Cardiac fibroblast (primary cell): ENCODE data around the gene CYB5D1.

Experiments used
- DNase-seq, 2 donors: peaks; one replicate each; pipeline versions ENCODE4 v3.0.0 to v3.0.0-alpha.2; 2010; ENCODE audit warnings: low read depth in 2 of 2
- H3K4me3 ChIP-seq, 2 donors: replicated peaks in 1 of 2; 1 replicate in 1 of 2; 2 replicates in 1 of 2; pipeline ENCODE4 v1.5.1; 2011; ENCODE audit warnings: low read depth in 2 of 2, low read length in 2 of 2, mild to moderate bottlenecking in 2 of 2, moderate library complexity in 1 of 2
- TF ChIP-seq, protein P1 (sequence below): IDR thresholded peaks from one replicate; pipeline ENCODE4 v1.5.1; 2011; ENCODE audit warnings: low read depth, mild to moderate bottlenecking, low read length, inconsistent platforms

CYB5D1 gene

DNA sequence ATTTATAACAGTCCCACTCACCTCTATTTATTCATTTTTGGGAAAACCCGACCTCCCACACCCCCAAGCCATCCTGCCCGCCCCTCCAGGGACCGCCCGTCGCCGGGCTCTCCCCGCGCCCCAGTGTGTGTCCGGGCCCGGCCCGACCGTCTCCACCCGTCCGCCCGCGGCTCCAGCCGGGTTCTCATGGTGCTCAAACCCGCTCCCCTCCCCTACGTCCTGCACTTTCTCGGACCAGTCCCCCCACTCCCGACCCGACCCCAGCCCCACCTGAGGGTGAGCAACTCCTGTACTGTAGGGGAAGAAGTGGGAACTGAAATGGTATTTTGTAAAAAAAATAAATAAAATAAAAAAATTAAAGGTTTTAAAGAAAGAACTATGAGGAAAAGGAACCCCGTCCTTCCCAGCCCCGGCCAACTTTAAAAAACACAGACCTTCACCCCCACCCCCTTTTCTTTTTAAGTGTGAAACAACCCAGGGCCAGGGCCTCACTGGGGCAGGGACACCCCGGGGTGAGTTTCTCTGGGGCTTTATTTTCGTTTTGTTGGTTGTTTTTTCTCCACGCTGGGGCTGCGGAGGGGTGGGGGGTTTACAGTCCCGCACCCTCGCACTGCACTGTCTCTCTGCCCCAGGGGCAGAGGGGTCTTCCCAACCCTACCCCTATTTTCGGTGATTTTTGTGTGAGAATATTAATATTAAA is 3.6 kb upstream of the CYB5D1 start:
- no peak for DNase-seq
- TF ChIP-seq, protein P1, sequence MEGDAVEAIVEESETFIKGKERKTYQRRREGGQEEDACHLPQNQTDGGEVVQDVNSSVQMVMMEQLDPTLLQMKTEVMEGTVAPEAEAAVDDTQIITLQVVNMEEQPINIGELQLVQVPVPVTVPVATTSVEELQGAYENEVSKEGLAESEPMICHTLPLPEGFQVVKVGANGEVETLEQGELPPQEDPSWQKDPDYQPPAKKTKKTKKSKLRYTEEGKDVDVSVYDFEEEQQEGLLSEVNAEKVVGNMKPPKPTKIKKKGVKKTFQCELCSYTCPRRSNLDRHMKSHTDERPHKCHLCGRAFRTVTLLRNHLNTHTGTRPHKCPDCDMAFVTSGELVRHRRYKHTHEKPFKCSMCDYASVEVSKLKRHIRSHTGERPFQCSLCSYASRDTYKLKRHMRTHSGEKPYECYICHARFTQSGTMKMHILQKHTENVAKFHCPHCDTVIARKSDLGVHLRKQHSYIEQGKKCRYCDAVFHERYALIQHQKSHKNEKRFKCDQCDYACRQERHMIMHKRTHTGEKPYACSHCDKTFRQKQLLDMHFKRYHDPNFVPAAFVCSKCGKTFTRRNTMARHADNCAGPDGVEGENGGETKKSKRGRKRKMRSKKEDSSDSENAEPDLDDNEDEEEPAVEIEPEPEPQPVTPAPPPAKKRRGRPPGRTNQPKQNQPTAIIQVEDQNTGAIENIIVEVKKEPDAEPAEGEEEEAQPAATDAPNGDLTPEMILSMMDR, result no peak
- H3K4me3 ChIP-seq, result no peak overlapping the region

DNA sequence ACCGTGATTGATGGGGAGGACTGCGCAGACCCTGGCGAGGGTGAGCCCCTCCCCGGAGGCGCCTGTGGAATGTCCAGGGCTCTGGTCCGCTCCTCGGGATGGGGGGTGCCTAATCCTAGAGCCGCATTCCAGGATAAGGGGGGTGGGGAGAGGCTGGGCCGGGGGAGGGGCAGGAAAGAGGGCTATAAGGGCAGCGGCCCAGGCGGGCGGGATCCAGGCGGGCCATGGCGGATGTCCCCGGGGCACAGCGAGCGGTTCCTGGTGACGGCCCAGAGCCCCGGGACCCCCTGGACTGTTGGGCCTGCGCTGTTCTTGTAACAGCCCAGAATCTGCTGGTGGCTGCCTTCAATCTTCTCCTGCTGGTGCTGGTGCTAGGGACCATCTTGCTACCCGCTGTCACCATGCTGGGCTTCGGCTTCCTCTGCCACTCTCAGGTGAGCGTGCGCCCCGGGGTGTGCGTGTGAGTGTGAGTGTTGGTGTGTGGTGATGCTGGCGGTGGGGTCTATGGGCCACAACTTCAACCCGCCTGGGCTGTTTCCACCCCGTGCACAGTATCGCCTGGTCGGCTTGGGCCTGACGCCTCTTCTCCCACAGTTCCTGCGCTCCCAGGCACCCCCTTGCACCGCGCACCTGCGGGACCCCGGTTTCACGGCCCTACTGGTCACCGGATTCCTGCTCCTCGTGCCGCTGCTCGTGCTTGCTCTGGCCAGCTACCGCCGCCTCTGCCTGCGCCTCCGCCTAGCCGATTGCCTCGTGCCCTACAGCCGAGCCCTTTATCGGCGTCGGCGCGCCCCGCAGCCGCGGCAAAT is 2.7 kb upstream of the CYB5D1 start, which contains the start of gene TMEM88:
Gene TMEM88, plus strand, starts transcription at position 216 of the 809 bp plus-strand sequence. Its CDS starts 9 bp downstream, at position 225.
- peak within 1 kb of the TSS; percentile 19 to 80 for H3K4me3 ChIP-seq
- TF ChIP-seq, protein P1, result no peak
- no peak for DNase-seq

DNA sequence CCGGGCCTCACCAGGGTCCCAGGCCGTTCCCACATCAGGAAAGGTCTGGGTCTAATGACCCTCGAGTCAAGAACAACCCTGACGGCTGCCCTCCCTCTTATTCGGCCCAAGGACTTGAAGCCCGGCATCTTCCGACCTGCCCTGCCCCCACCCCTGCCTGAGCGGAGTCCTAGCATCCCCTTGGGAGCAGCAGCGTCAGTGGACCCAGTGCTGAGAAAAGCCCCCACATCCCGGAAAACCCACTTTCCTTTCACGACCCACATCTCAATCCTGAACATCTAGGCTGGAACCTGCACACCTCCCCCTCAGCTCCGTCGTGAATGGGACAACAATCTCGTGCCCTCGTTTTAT is 2.2 kb upstream of the CYB5D1 start:
- DNase-seq, result no peak
- TF ChIP-seq, protein P1, result no peak
- peak overlapping the region; percentile 11 to 80 for H3K4me3 ChIP-seq

DNA sequence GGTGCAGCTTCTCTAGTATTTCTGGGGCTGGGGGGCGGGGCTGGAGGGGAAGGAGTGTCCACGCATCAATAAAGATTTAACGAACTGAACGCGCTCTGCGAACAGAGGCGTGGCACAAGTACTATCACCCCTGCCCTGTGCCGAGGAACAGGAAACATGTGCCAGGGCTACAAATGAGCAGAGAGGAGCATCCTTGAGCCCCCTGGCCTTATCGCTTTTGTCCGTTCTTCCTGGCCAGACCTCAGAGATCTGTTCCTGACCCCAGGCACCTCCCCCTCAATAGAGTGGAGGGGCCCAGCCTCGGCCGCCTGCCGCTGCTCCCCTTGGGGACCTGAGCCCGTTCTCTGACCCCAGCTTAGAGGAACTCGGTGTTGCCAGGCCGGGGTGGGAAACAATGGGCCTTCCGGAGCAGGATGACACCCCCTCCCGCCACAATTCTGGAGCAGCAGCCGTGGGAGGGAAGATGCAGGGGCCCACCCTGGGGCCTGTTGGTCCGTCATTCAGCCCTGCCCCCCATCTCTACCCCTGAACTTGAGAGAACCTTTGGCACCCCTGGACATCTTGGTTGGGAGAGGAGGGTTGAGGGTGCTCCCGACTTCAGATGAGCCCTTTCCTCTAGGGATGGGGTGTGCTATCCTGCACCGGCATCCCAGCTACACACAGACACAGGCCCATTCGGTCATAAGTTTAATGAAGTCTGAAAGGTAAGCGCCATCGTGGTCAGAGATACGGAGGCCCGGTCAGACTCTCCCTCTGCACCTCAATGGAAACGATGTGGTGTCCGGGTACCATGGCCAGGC is 1.6 kb upstream of the CYB5D1 start:
- DNase-seq, result peak; percentile 51 to 81
- TF ChIP-seq, protein P1, result no peak
- H3K4me3 ChIP-seq, result peak overlapping the region; percentile 70 to 80

DNA sequence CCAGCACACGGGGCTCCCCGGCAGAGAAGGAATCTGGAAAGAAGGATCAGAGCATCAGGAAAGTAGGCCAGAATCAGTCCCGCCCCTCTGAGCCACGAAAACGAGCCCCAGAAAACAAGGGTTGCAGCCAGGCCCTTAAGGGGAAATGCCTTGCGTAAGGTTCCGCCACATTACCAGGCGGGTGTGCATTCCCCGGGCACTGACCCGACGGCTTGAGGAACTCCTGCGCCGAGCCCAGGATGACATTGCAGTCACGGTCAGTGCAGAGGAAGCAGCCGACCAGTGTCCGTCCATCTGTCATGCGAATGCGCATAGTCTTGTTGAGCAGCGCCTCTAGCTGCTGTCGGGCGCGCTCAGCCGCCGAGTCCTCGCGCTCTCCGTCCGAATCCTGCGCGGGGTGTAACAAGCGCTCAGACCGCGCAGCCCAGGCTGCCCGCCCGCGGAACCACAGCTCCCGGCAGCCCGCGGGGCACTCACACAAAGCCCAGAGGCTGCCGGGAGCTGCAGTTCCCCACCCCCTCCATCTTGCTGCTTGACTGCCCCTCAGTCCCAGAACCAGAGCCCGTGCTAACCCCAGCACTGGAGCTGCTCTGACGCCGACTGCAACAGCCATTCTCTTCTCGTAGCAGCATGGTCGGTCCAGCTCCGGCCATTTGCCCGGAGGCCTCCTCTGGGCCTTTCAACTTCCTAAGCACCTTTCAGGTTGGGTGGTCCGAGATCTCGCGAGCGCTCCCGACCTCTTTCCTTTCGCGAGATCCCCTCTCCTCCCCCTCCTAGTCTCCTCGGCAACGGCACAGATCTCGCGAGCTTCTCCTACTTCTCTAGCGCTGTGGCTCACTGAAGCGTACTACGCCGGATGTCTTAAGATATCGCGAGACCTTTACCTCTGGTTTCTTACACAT is 741 bp upstream of the CYB5D1 start, which contains the start of gene NAA38:
Gene NAA38, minus strand, starts transcription at position 749 of the 902 bp plus-strand sequence. Its CDS starts 96 bp downstream, at position 653.
- TF ChIP-seq, protein P1, result peak; percentile 42
- peak; percentile 100 for DNase-seq
- peak within 1 kb of the TSS; percentile 70 to 80 for H3K4me3 ChIP-seq

DNA sequence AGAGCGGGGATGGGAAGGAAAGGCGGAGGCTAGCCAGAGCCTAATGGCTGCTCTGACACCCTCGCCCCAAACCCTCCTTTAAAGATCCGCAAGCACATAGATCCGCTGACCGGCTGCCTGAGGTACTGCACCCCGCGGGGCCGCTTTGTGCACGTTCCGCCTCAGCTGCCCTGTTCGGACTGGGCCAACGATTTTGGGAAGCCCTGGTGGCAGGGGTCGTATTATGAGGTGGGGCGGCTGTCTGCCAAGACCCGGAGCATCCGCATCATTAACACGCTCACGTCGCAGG is 663 bp downstream of the CYB5D1 start:
- DNase-seq, result peak; percentile 61 to 63
- H3K4me3 ChIP-seq, result peak overlapping the region; percentile 70 to 80
- TF ChIP-seq, protein P1, result peak; percentile 63
